Stomach (tissue), 9 donors: Measurements from ENCODE around the gene AFDN. TPM values are rescaled to one million over a fixed set of nuclear protein-coding genes. Genes with fewer than 3 reads are reported as not detected.

Experiments used
- DNase-seq, 2 donors: peaks; one replicate each; pipeline versions ENCODE4 v3.0.0 to v3.0.0-alpha.2; 2013 to 2019
- H3K27ac ChIP-seq, 5 donors: fragments of 200-600 bp in 4 of 5; sonication (generic) in 4 of 5; one replicate each; pipeline ENCODE4 v1.5.1; 2013 to 2019; ENCODE audit warnings: mild to moderate bottlenecking in 1 of 5, moderate library complexity in 1 of 5
- H3K27me3 ChIP-seq, 3 donors: fragments of 200-600 bp; sonication (generic); one replicate each; pipeline ENCODE4 v1.5.1; 2017 to 2019; ENCODE audit warnings: mixed run types in 1 of 3
- H3K36me3 ChIP-seq, 4 donors: fragments of 200-600 bp; sonication (generic); 1 replicate in 3 of 4; 2 replicates in 1 of 4; pipeline ENCODE4 v1.5.1; 2016 to 2019
- H3K4me1 ChIP-seq, 4 donors: fragments of 200-600 bp; sonication (generic); one replicate each; pipeline ENCODE4 v1.5.1; 2016 to 2019
- H3K4me3 ChIP-seq, 4 donors: fragments of 200-600 bp; sonication (generic) in 3 of 4; one replicate each; pipeline ENCODE4 v1.5.1; 2016 to 2019; ENCODE audit warnings: mild to moderate bottlenecking in 1 of 4
- H3K9me3 ChIP-seq, 4 donors: fragments of 200-600 bp; sonication (generic); one replicate each; pipeline ENCODE4 v1.5.1; 2016 to 2019
- EP300 ChIP-seq: sonication (generic); formaldehyde crosslinking; IDR thresholded peaks from one replicate; pipeline ENCODE4 v1.6.1; 2017; ENCODE audit warnings: antibody characterized with exemption
- POLR2A ChIP-seq, 4 donors: fragments of 450-650 bp; IDR thresholded peaks; one replicate each; pipeline ENCODE4 v1.6.1; 2016; ENCODE audit warnings: antibody characterized with exemption in 4 of 4, control low read depth in 2 of 4, mild to moderate bottlenecking in 1 of 4, moderate library complexity in 1 of 4
- POLR2AphosphoS5 ChIP-seq, 3 donors: sonication (generic); formaldehyde crosslinking; IDR thresholded peaks; one replicate each; pipeline ENCODE4 v1.6.1; 2016; ENCODE audit warnings: antibody characterized with exemption in 3 of 3
- WGBS, 5 donors: extraction: QIAGEN DNeasy Blood & Tissue Kit in 3 of 5; methylation state at CpG; one replicate each; pipeline versions ENCODE4 v1.1.5 to v1.1.7; 2013 to 2018; 5-methylcytosine and 5-hydroxymethylcytosine counted together
- intact Hi-C: fragments of 100-400 bp; cut with DNase I; formaldehyde crosslinking; loops from one replicate; pipeline ENCODE4 v1.15.1; 2023; ENCODE audit warnings: low total_unique reads
- polyA plus RNA-seq, 3 donors: library from polyadenylated mRNA; stranded (reverse); fragments of 200-250 nt; gene quantifications; one replicate each; pipeline ENCODE4 v1.2.3, GENCODE V29; 2013
- total RNA-seq, 5 donors: library from RNA; depleted of rRNA; stranded (reverse); fragments of >200 nt; gene quantifications; one replicate each; pipeline versions ENCODE4 v1.1.0 to v1.2.3, GENCODE V29; 2014 to 2016
- TF ChIP-seq, protein P1 (sequence below), 7 experiments: fragments of 450-650 bp in 4 of 7; fragments of 200-600 bp in 3 of 7; sonication (generic) in 3 of 7; IDR thresholded peaks; one replicate each; pipeline ENCODE4 v1.5.1; 2016 to 2019; ENCODE audit warnings: antibody characterized with exemption in 7 of 7, control low read depth in 2 of 7, mild to moderate bottlenecking in 1 of 7
- donor health status: healthy with polysubstance abuse.
- donor health status: Bipolar disorder and iron deficiency.
- donor health status: healthy.

AFDN gene
- total and polyA plus RNA-seq, 8 donors, result 24.8 to 521 (median 114) TPM

DNA sequence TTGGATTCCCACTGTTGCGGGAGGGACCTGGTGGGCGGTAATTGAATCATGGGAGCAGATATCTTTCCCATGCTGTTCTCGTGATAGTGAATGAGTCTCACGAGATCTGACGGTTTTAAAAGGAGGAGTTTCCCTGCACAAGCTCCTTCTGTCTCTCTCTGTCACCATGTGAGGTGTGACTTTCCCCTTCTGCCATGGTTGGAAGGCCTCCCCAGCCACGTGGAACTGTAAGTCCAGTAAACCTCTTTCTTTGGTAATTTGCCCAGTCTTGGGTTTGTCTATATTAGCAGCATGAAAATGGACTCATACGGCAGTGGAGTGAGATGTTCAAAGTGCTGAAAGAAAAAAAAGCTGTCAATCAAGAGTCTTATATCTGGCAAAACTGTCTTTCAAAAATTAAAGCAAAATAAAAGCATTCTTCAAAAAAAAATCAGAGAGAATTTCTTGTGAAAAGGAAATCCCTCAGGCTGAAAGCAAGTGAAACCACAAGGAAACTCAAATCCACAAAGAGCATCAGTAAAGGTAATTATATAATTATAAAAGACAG lies 155.3 kb downstream of the AFDN start:
- Histone ChIP-seq H3K36me3 (no peaks in the 10 kb centered on the region), H3K4me3 (no peak overlapping the region), H3K27me3 (no peaks in the 10 kb centered on the region), H3K27ac (no peak overlapping the region), H3K9me3 (no peaks in the 10 kb centered on the region), H3K4me1 (no peaks in the 10 kb centered on the region)
- intact Hi-C loops, result no loop called here
- WGBS, 5 donors, result 77 to 81% (median 79%) methylated on average over 7 of the region's 7 CpGs
- TF ChIP-seq, protein P1, sequence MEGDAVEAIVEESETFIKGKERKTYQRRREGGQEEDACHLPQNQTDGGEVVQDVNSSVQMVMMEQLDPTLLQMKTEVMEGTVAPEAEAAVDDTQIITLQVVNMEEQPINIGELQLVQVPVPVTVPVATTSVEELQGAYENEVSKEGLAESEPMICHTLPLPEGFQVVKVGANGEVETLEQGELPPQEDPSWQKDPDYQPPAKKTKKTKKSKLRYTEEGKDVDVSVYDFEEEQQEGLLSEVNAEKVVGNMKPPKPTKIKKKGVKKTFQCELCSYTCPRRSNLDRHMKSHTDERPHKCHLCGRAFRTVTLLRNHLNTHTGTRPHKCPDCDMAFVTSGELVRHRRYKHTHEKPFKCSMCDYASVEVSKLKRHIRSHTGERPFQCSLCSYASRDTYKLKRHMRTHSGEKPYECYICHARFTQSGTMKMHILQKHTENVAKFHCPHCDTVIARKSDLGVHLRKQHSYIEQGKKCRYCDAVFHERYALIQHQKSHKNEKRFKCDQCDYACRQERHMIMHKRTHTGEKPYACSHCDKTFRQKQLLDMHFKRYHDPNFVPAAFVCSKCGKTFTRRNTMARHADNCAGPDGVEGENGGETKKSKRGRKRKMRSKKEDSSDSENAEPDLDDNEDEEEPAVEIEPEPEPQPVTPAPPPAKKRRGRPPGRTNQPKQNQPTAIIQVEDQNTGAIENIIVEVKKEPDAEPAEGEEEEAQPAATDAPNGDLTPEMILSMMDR (IDR thresholded peaks at IDR 0.05), result no peak
- TF ChIP-seq POLR2A (IDR thresholded peaks at IDR 0.05), result no peak
- TF ChIP-seq POLR2AphosphoS5 (IDR thresholded peaks at IDR 0.05), result no peak
- TF ChIP-seq EP300, result no peak
- DNase-seq, result no peak

DNA sequence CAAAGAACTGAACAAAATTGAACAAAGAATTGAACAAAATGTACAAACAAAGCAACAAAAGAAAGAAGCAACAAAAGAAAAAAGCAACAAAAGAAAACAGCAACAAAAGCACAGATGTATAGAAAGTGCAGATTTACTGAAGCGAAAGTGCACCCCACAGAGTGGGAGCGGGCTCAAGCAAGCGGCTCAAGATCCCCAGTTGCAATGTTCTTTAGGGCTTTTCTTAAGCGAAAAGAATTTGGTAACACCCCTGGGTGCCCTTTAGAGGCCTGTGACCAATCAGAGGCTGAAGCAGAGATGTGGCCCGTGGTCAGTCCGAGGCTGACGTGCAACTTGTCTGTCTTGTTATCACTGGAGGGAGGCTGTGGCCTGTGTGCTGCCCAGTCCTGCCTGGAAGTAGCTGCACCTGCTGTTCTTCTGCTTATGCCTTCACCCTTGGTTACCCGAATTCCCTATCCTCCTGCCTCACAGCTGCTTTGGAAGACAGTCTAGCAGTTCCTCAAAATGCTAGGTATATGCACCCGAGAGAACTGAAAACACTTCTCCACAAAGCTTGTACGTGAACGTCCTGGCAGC lies 157.5 kb downstream of the AFDN start:
- WGBS, 5 donors, result 88 to 97% (median 92%) methylated on average over 11 of the region's 11 CpGs
- Histone ChIP-seq H3K36me3 (no peaks in the 10 kb centered on the region), H3K27me3 (no peaks in the 10 kb centered on the region), H3K4me3 (no peak overlapping the region), H3K9me3 (no peaks in the 10 kb centered on the region), H3K4me1 (no peaks in the 10 kb centered on the region), H3K27ac (no peak overlapping the region)
- TF ChIP-seq, protein P1 (IDR thresholded peaks at IDR 0.05), result no peak
- TF ChIP-seq EP300 (no peak), POLR2AphosphoS5 (IDR thresholded peaks at IDR 0.05) (no peak), POLR2A (IDR thresholded peaks at IDR 0.05) (no peak)
- no peak for DNase-seq
- intact Hi-C loops, result no loop called here

DNA sequence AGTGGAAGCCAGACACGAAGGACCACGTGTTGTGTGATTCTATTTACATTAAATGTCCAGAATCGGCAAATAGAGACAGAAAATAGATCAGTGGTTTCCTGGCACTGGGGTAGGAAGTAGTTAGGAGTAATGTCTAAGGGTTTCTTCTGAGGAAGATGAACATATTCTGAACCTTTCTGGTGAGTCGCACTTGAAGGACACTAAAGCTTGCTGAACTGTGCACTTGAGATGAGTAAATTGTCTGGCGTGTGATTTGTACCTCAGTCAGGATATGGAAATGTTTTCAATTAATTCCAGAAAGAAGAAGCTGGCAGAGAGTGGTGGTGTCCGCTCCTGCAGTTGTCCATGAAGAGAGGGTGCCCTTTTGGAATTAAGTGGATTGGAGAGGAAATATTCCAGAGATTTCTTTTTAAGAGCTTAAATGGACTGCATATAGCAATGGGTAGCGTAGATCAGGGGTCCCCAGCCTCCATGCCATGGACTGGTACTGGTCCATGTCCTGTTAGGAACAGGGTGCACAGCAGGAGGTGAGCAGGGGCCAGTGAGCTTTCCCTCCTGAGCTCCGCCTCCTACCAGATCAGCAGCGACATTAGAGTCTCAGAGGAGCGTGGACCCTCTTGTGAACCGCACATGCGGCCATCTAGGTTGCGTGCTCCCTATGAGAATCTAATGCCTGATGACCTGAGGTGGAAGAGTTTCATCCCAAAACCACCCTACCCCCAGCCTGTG lies 158.3 kb downstream of the AFDN start:
- Histone ChIP-seq H3K27me3 (no peaks in the 10 kb centered on the region), H3K4me3 (no peak overlapping the region), H3K36me3 (no peaks in the 10 kb centered on the region), H3K9me3 (no peaks in the 10 kb centered on the region), H3K4me1 (no peaks in the 10 kb centered on the region), H3K27ac (no peak overlapping the region)
- no peak for DNase-seq
- 83 to 94% (median 87%) methylated on average over 11 to 13 of the region's 13 CpGs for WGBS, 5 donors
- TF ChIP-seq, protein P1 (IDR thresholded peaks at IDR 0.05), result no peak
- TF ChIP-seq EP300, result no peak
- TF ChIP-seq POLR2AphosphoS5 (IDR thresholded peaks at IDR 0.05), result no peak
- no peak for TF ChIP-seq POLR2A (IDR thresholded peaks at IDR 0.05)
- intact Hi-C loops, result no loop called here

DNA sequence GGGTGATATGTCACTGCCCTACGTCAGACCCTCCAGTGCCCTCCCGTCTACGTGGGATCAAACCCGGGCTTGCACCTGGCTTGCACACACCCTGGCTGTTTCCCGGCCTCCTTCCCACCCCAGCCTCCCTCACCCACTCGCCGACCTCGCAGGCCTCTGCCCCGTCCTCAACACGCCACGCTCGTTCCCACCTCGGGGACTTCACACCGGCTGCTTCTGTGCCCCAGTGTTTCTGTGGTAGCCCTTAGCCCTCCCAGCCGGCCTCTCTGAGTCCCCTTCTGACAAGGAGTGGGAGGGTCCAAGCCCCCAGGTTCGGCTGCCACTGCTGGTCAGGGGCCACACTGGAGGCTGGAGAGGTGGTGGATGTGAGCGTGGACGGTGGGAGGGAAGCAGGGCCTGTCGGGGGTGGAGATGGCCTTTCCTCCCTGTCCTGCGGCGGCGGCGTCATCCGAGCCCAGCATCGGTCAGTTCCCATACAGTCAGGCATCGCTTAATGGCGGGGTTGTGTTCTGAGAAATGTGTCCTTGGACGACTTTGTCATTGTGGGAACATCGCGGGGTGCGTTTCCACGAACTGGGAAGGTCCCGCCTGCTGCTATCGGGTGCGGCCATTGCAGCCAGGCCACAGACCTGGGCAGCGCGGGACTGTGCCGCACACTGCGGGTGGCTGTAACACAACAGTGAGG lies 159.3 kb downstream of the AFDN start:
- Histone ChIP-seq H3K4me1 (no peaks in the 10 kb centered on the region), H3K27me3 (no peaks in the 10 kb centered on the region), H3K36me3 (no peaks in the 10 kb centered on the region), H3K27ac (no peak overlapping the region), H3K9me3 (no peaks in the 10 kb centered on the region), H3K4me3 (no peak overlapping the region)
- 94 to 96% (median 95%) methylated on average over 36 to 39 of the region's 39 CpGs for WGBS, 5 donors
- intact Hi-C loops, result no loop called here
- DNase-seq, result no peak
- TF ChIP-seq POLR2AphosphoS5 (IDR thresholded peaks at IDR 0.05), result no peak
- TF ChIP-seq, protein P1 (IDR thresholded peaks at IDR 0.05), result no peak
- no peak for TF ChIP-seq EP300
- TF ChIP-seq POLR2A (IDR thresholded peaks at IDR 0.05), result no peak
